Measurements from ENCODE around the gene ZNF655. TPM values are rescaled to one million over a fixed set of nuclear protein-coding genes. Genes with fewer than 3 reads are reported as not detected.
"Not testable (repeated sequence)": the region's sequence is repeated elsewhere in the genome, so short reads cannot be mapped to it uniquely, and the experiment has no call there.

The ZNF655 gene, protein sequence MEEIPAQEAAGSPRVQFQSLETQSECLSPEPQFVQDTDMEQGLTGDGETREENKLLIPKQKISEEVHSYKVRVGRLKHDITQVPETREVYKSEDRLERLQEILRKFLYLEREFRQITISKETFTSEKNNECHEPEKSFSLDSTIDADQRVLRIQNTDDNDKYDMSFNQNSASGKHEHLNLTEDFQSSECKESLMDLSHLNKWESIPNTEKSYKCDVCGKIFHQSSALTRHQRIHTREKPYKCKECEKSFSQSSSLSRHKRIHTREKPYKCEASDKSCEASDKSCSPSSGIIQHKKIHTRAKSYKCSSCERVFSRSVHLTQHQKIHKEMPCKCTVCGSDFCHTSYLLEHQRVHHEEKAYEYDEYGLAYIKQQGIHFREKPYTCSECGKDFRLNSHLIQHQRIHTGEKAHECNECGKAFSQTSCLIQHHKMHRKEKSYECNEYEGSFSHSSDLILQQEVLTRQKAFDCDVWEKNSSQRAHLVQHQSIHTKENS
- 42.0 TPM for polyA plus RNA-seq (ENCODE audit: insufficient read length)

DNA sequence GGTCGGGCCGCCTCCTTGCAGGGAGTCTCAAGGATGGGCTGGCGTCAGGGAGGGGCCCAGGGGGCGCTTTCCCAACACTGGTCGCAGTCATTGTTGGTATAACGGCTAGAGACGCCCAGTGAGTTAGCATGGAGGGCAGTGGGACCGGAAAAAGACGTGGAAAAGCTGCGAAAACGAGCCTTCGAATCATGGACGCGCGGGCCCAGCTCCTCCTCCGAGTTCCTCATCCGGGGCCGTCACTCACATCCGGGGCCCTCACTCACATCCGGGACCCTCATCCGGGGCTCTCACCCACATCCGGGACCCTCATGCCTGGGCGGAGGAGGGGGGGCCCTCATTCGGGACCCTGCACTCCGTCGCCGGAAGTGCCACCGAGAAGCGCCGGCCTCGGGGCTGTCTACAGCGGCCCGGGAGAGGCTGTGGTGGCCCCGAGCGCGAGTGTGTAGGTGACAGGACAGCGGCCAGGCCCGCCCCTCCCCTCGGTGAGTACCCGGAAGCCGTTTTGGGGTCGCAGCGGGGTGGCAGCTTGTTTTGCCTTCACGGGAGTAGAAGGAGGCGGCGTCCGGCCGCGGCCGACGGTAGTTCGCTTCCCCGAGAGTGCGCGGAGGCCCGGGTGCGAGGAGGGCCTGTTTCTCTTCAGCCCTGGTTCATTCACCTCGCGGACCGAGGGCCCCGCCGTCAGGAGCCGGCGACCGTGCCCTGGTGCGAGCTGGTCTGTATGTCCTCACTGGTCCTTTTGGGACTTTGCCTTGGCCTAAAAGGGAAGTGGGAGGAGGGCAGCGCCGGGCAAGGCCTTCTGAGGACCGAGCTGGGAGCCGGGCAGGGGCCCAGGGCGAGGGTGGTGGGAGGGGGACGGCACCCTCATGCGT lies at the start of gene ZNF655:
Gene ZNF655, plus strand, starts transcription at position 337 of the 869 bp plus-strand sequence. CDS start 1,918 bp downstream, outside the sequence.
- peak; percentile 93 for DNase-seq

DNA sequence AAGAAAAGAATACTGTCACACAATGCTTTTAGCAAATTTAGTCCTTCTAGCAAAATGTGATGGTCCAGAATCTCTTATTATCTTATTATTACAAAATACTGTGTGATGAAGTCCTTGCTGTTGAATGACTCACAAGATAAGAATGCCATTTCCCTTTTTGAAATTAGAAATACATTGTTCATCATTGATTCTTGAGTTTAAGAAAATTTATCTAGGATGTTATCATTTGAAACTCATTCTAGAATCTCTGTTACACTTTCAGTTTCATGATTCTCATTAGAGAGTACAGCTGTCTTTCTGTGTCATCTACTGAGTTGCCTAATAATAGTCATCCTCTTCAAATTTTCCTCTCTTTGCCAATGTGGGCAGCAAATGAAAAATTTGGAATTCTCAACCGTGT lies 44.4 kb upstream of the ZNF655 start:
- no peak for DNase-seq

DNA sequence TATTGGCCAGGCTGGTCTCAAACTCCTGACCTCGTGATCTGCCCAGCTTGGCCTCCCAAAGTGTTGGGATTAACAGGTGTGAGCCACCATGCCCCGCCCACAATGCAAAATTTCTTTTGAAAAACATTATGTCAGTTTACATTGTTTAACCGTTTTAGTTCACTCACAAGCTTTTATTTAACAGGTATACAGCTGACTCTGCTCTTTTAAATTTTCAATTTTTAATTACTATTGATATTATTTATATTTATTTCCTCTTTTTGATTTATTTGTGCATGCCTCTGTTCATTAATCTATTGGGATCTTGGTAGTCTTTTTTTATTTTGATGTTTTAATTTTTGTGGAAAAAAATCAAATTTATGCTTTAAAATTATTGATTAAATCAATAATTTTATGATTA lies 37.0 kb upstream of the ZNF655 start:
- no peak for DNase-seq

DNA sequence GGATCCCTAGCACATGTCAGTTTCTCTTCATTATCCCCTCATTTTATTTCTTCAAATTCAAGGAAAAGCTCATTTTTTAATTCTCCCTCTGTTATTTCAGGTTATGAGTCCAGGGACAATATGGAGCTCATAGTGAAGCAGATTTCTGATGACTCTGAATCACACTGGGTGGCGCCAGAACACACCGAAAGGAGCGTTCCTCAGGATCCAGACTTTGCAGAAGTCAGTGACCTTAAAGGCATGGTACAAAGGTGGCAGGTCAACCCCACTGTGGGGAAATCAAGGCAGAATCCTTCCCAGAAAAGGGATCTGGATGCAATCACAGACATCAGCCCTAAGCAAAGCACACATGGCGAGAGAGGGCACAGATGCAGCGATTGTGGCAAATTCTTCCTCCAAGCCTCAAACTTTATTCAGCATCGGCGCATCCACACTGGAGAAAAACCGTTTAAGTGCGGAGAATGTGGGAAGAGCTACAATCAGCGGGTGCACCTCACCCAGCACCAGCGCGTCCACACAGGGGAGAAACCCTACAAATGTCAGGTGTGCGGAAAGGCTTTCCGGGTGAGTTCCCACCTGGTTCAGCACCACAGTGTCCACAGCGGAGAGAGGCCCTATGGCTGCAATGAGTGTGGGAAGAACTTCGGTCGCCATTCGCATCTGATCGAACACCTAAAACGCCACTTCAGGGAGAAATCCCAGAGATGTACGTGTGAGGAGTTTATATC lies 32.6 kb upstream of the ZNF655 start:
- DNase-seq: no peak

DNA sequence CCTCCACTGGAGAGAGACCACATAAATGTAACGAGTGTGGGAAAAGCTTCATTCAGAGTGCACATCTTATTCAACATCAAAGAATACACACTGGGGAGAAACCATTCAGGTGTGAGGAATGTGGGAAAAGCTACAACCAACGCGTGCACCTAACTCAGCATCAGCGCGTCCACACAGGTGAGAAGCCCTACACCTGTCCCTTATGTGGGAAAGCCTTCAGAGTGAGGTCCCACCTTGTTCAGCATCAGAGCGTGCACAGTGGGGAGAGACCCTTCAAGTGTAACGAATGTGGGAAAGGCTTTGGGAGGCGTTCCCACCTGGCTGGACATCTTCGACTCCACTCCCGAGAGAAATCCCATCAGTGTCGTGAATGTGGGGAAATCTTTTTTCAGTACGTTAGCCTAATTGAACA lies 27.1 kb upstream of the ZNF655 start:
- DNase-seq: no peak

DNA sequence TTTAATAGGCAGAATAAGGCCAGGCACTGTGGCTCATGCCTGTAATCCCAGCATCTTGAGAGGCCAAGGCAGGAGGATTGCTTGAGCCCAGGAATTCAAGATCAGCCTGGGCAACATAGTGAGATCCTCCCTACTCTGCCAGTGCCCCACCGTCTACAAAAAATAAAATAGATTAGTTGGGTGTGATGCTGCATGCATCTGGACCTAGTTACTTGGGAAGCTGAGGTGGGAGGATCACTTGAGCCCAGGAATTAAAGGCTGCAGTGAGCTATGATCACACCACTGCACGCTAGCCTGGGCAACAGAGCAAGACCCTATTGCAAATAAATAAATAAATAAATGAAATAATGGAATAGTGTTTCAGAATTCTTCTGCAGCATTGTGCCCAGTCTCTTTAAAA lies 22.8 kb upstream of the ZNF655 start:
- DNase-seq: no peak

DNA sequence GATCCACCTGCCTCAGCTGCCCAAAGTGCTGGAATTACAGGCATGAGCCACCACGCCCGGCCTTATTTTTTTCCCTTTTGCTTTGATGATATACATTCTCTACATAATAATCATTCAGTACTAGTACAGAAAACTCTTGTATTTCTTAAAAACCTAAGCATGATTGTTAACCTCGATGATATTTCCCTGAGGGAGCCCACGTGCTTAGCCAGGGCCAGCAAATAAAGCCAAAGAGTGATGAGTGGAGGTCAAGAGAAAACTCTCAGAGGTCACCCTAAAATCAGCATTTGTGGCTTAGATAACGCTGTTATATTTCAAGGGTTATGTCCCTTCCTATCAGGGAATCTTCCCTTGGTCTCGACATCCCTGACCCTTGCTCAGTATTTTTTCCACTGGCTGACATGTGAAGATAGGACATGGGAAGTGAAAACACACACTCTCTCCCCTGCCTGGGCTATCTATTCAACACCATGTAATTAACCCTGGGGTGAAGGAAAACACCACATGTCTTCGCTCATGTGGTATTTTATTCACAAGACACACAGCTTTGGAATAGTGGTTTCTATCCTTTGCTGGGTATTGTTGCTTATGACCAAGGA lies 19.1 kb upstream of the ZNF655 start:
- no peak for DNase-seq

DNA sequence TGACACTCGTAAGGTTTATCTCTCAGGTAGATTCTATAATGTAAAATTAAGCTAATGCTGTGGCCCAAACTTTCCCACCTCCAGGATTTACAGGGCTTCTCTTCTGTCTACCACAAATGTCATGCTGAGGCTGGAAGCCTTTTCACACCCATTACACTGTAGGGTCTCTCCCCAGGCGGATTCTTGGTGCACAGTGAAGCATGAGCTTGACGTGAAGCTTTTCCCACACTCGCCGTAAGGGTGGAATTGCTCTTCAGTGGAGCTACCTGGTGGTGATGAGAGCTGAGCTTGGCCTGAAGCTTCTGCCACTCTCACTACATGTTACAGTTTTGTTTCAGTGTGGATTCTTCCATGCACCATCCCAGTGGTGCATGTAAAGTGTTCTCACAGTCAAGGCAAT lies 17.9 kb upstream of the ZNF655 start:
- no peak for DNase-seq

DNA sequence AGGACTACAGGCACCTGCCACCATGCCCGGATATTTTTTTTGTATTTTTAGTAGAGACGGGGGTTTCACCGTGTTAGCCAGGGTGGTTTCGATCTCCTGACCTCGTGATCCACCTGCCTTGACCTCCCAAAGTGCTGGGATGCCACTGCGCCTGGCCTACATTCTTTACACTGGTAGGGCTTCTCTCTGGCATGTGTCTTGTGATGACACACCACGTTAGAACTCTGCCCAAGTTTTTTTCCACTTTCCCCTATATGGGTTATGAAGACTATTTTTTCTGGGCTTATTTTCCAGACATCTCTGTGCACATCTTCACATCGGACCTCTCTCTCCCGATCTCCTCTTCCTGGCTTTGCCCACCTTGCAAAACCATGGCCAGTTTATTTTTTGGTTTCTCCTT lies 17.2 kb upstream of the ZNF655 start:
- DNase-seq: no peak

DNA sequence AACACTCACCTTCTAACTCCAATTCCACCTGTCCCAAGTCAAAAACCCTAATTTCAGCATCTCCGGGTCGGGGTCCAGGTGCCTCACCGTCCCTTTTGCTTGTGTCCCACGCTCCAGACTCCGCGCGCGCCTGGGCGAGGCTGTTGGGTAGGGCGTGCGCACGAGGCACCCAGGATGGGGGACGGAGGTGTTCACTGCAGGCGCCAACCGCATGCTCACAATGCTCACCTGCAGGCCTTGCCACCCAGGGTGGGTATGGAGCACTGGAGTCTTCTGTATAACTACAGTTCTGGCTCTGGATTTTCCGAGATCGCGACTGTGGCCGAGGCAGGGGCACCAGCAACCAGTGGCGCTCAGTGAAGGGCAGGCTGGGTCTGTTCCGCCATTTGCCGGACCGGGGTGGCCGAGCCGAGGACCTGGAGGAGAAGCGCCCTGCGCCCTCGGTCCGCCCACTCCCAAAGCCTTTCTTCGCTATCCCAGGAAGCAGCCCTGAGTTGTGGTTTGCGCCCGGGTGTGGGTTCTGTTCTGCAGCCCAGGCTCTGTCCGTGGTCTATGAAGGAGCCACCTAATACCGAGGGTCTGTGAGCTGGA lies 15.3 kb upstream of the ZNF655 start:
- no peak for DNase-seq

DNA sequence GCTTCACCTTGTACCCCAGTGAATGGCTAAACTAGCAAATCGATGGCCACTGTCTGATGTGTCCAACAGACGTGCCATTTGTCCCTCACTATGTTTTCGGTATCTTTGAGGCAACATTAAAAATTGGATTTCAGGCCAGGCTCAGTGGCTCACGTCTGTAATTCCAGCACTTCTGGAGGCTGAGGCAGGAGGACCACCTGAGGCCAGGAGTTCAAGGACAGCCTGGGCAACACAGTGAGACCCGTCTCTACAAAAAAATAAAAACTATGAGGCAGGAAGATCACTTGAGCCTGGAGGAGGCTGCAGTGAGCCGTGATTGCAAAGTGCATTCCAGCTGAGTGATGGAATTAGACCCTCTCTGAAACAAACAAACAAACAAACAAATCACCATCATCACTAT lies 14.5 kb upstream of the ZNF655 start:
- no peak for DNase-seq

DNA sequence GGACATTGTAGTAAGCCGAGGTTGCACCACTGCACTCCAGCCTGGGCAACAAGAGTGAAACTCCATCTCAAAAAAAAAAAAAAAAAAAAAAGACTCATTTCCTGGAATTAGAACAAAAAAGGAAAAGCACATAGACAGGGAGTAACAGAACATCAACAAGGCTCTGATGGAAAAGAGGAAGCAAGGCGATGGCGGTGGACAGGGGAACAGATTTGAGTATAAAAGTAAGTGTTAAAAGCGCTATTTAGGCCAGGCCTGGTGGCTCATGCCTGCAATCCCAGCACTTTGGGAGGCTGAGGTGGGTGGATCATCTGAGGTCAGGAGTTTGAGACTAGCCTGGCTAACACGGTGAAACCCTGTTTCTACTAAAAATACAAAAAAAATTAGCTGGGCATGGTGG lies 13.1 kb upstream of the ZNF655 start:
- DNase-seq: not testable (repeated sequence)

DNA sequence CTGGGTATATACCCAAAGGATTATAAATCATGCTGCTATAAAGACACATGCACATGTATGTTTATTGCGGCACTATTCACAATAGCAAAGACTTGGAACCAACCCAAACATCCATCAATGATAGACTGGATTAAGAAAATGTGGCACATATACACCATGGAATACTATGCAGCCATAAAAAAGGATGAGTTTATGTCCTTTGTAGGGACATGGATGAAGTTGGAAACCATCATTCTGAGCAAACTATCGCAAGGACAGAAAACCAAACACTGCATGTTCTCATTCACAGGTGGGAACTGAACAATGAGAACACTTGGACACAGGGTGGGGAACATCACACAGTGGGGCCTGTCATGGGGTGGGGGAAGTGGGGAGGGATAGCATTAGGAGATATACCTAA lies 8.9 kb upstream of the ZNF655 start:
- DNase-seq: not testable (repeated sequence)

DNA sequence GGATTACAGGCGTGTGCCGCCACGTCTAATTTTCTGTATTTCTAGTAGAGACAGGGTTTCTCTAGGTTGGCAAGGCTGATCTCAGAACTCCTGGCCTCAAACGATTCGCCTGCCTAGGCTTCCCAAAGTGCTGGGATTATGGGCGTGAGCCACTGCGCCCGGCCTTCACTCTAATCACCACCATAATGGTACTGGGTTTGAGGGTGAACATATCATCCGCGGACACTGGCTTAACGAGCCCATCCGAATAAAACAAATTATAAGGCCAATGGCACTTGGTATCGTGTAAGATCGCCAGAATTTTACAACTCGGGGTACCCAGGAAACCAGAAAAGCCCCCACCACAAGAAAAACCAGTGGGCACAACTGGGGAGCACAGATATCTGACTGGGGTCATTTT lies 7.1 kb upstream of the ZNF655 start:
- no peak for DNase-seq

DNA sequence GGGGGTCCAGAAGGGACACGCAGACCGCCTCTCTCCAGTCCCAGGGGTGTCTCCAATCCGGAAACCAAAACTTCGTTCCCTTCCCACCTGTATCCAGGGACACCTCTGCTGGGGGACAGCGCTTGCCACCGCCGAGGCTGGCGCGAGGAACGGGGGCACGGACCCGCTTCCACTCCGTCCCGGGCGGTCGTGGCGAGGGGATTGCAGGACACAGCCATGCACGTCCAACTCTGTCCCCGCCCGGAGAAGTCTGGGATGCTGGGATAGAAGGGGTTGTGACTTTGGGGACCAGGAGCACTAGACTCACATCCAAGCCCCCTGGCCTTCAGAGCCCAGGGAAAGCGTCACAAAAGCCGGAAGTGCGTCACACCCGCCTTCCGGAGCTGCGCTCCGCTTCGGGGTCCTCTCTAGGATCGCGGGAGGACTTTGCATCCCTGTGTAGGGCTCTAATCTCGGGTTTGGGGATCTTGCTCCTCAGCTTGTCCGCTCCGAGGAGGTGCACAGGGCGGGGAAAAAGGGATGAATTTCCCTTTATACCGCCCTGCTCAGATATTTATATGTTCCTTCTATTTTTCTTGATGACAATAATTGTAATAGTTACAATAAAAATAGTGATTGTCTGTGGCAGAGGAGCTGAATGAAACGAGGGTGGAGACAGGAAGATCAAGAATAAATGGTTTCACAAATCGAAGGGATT lies 6.5 kb upstream of the ZNF655 start, which contains the start of gene FAM200A:
Gene FAM200A, minus strand, starts transcription at position 348 of the 697 bp plus-strand sequence. CDS start 3,707 bp downstream, outside the sequence.
- DNase-seq: peak; percentile 97

DNA sequence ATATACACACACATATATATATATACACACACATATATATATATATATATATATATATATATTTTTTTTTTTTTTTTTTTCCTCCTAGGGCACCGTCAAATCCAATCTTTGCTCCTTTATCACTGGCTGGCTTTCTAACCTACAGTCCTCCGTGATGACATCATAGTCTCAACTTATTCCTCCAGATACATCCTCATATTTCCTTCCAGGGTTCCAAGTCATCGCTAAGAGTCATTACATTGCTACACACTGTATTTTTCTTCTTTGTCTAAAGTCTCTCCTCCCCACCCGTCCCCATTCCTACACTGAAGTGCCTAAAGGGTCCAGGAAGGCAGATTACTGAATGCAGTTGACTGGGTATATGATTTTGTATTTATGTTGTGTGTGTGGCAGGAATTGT lies 5.4 kb upstream of the ZNF655 start:
- no peak for DNase-seq

DNA sequence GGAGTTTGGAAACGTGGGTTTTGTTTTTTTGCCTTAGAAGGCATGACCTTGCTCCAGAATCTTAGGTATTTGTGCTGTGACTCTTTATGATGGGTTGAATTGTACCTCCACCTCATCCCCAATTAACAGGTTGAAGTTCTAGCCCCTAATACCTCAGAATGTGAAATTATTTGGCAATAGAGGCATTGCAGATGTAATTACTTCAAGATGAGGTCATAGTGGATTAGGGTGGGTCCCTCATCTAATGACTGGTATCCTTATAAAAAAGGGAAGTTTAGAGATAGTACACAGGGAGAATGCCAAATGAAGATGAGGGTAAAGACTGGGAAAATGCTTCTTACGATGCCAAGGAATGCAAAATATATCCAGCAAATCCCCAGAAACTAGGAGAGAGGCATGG lies 3.5 kb upstream of the ZNF655 start:
- no peak for DNase-seq

DNA sequence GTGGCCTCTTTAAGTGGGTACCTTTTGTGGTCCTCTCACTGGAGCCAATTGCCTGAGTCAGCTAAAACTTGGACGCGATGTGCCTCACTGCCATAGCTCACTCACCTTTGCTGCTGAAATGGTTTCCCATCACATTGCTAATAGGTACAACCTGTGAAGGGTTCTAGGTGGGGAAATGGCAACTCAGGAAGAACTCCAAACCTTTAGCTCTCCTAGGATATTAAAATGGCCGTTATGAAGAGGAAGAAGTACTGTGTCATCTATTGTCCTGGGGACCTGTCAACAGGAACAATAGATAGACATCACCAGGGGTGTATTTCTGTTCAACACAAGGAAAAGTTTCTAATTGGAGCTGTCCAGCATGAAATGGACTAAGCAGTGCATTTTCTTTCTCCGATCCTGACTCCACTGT lies 1.2 kb upstream of the ZNF655 start:
- no peak for DNase-seq

DNA sequence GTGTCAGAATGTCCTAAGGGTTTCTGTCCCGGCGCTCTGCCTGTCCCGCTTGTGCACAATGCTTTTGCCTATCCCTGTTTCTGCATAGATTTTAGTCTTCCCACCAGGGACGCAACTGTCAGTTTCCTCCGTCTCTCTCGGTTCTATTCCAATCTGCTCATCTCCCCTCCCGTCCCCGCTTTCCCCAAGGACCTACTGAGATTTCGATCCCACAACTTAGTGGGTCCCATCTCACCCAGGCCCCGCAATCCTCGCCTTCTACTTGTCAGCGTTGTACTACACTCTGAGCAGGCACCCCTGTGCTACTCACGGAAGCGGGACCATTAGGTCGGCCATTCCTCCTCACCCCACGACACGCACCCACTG lies 519 bp upstream of the ZNF655 start:
- DNase-seq: no peak

DNA sequence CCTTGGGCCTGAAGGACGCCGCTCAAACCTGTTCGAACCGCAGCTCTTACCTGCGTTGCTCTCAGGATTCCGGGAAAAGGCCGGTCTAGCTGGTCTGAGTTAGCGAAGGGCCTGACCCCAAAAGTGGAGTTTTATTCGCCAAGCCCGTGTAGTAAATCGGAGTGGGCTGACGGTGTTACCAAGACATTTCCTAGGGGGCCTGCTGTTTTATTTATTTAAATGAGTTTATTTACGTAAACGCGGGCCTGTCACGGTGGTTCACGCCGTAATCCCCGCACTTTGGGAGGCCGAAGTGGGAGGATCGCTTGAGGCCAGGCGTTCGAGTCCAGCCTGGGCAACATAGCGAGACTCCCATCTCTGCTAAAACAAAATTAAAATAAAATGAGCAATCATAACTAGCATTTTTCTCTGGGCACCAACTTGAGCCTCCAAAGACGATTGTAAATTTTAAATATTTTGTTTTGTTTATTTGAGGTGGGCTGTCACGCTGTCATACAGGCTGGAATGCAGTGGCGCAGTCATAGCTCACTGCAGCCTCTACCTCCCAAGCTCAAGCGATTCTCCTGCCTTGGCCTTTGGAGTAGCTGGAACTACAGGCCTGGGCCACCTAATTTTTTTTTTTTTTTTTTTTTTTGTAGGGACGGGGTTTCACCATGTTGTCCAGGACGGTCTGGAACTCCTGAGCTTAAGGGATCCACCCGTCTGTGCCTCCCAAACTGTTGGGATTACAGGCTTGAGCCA lies 903 bp downstream of the ZNF655 start:
- DNase-seq: no peak

Measured in hindlimb muscle (tissue), 1 donor.